LNCAP (cell line): ENCODE data around the gene DLX1.

Source experiments
- TF ChIP-seq, protein P1 (sequence below): fragments of 450-650 bp; IDR thresholded peaks from 2 replicates; pipeline ENCODE4 v1.5.1; 2017; ENCODE audit warnings: mild to moderate bottlenecking

DLX1 gene

DNA sequence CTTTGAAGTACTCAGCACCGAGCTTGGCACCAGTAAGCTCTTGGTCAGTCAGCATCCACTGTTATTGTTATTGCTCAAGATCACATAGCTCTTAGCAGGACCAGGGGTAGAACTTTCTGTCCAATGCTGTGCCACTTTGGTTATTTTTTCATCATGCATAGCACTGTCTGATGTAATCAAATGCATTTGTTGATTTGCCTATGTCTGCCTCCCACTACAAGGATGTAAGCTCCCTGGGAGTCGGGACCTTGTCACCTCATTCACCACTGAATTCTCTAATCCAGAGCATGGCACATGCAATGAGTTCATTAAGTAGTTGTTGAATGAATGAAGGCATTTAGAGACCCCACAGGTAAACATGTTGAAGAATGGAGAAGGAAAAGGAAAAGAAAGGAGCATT is 29.0 kb upstream of the DLX1 start:
- TF ChIP-seq, protein P1, sequence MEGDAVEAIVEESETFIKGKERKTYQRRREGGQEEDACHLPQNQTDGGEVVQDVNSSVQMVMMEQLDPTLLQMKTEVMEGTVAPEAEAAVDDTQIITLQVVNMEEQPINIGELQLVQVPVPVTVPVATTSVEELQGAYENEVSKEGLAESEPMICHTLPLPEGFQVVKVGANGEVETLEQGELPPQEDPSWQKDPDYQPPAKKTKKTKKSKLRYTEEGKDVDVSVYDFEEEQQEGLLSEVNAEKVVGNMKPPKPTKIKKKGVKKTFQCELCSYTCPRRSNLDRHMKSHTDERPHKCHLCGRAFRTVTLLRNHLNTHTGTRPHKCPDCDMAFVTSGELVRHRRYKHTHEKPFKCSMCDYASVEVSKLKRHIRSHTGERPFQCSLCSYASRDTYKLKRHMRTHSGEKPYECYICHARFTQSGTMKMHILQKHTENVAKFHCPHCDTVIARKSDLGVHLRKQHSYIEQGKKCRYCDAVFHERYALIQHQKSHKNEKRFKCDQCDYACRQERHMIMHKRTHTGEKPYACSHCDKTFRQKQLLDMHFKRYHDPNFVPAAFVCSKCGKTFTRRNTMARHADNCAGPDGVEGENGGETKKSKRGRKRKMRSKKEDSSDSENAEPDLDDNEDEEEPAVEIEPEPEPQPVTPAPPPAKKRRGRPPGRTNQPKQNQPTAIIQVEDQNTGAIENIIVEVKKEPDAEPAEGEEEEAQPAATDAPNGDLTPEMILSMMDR = no peak

DNA sequence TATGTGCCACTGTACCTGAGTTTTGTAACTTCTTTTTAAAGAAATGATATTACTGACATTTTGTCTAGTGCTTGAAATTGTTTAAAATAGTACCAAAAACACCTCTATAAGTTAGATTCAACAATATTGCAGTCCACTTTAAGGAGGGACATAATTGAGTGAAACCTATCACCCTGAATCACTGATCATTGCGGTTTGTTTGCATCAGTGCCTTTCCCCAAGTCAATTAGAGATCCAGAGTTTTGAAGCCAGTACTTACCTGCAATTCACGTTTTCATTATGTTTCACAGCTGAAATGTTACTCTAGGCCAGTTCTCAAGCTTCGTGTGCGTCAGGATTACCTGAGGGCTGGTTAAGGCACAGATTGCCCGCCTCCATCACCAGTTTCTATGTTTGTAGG is 26.6 kb upstream of the DLX1 start:
- TF ChIP-seq, protein P1 = no peak

DNA sequence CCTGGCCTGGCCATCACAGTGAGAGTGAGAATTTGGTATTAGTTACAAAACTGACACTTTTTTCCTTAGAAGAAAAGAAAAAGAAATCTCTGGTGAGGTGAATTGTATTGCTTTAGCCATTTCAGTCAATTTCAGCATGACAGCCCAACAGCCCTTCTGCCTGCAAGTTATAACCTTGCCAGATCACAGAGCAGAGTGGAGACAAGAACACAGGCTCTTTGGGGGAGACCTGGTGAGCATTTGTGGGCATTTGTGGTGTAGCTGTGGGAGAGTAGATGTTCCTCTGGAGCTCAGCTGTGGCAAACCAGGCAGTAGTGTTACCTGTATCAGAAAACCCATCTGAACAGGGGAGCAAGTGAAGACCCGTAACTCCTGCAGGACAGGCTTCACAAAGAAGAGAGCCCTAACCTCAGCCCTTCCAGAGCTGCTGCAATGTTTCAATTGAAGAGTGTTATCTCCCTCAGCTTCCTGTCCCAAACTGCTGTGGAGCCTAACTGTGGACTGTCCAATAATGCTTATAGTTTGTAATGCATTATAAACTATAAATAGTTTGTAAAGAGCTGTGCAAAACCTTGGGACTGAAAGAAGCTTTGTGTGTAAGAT is 22.8 kb upstream of the DLX1 start:
- TF ChIP-seq, protein P1 = no peak

DNA sequence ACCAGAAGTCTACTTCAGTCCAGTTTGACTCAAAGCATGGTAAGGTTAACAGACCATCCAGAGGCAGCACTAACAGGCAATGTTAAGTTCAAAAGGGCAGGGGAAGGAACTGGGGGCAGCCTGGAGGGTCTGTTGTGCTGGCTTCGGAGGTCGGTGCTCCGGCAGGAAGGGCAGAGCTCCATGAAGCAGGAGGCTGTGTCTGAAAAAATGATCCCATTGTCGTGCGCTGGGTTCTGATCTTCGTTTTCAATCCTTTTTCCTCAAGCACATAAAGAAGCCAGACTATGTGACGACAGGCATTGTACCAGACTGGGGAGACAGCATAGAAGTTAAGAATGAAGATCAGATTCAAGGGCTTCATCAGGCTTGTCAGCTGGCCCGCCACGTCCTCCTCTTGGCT is 21.9 kb upstream of the DLX1 start:
- TF ChIP-seq, protein P1 = no peak

DNA sequence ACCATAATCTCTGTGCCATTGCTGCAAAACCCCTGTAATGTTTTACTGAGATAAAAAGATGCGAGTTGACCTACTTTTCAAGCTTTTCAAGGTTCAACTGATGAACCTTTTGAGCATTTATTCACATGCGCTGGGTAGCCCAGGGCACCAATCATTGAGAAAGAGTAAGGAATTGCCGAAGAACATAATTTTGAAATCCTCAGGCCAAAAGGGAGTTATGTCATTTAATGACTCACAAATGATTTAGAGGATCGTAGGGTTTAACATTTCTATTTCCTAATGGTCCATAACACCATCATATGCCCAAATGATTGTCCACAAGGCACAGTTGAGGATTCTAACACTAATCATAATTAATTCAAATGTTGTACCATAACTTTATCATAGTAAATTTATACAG is 20.2 kb upstream of the DLX1 start:
- TF ChIP-seq, protein P1 = no peak

DNA sequence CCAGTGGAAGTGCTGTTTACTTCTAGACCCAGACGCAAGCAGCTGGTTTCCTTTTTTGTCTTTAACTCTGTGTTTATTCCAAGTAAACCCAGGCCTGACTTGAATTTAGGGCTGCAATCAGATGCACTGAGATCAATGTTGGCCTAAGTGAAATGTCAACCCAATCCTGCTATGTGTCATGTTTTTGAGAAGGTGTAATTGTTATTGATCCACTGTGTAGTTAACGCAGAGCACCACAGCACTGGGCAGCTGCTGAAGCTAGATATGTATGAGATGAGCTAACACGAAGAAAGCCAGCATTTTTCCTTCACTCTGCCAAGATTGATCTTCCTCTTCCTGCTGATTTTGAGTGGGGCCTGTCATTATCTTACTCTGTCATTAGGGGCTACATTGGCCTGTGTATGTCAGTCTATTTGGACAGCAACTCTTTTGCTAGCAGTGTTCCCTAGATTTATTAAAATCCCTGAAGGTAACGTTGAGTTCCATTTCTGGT is 18.9 kb upstream of the DLX1 start:
- TF ChIP-seq, protein P1 = no peak

DNA sequence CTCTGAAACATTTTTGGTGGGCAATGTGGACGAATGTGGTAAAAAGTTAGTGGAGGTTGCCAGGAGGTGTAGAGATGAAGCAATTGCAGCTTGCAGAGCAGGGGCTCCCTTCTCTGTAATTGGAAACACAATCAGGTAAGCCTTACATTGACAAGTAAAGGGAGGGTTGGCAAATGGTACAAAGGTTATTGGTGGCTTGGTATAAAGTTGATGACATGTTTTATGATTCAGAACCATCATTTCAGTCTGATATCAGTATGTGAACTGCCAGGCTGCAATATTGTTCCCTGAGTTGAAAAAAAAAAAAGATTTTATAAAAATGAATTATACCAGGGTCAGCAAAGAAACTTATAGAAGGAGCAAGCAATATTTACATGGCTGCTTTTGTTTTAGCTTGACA is 14.4 kb upstream of the DLX1 start:
- TF ChIP-seq, protein P1 = no peak

DNA sequence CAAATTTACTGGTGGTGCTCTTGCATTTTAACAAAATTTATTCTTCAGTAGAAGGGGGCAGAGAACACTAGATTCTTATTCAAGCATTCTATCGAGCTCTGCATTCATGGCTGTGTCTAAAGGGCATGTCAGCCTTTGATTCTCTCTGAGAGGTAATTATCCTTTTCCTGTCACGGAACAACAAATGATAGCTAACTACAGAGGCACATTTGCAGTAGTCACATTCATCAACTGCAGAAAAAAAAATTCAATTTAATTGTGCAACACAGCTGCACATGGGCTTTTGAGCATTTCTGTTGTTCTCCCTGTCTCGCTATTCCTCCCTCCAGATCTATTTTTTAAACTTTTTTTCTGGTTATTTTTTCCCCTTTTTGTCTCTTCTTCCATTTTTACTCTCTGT is 13.0 kb upstream of the DLX1 start:
- TF ChIP-seq, protein P1 = no peak
